HK-2 (cell line): ENCODE data around the gene CNOT8.

Experiments used
- DNase-seq: peaks from one replicate; pipeline ENCODE4 v3.0.0-alpha.2; 2018; ENCODE audit not compliant: unreplicated experiment

Gene CNOT8

GRCh38 chr5:154923441-154924430, 65.3 kb downstream of the CNOT8 start:
- DNase-seq: no peak
